AG20443 (cell line): ENCODE results near the gene VMAC.
"Not testable (repeated sequence)": the region's sequence is repeated elsewhere in the genome, so short reads cannot be mapped to it uniquely, and the experiment has no call there.

Source experiments
- DNase-seq: peaks from one replicate; pipeline ENCODE4 v3.0.0; 2012; ENCODE audit warnings: low spot score, mixed read lengths

The VMAC gene

DNA sequence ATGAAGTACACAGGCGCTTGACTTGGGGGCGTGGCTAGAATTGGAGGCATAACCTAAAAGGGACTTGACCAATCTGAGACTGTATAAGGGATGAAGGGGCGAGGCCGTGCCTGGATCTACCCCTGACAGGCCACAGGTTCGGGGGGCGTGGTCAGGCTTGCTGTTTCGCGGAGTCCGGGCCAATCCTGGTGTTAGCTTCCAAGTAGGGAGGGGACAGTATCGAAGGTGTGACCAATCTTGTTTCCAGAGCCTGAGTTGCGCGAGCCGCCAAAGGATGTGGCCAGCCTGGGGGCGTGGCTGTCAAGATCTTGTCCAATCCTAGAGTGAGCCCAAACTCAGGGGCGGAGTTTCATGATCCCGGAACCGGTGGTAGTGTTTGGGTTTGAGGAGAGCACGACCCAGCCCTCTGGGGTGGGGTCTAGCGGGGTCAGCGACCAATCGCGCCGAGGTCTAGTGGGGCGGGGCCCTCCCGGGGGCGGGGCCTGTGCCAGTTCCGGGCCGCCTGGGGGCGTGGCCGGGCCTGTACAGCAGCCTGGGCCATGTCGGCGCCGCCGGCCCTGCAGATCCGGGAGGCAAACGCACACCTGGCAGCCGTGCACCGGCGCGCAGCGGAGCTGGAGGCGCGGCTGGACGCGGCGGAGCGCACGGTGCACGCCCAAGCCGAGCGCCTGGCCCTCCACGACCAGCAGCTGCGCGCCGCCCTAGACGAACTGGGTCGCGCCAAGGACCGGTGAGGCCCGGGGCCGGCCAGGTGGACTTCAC lies at the start of gene VMAC:
Gene VMAC (plus strand): TSS at position 521 of the 762 bp plus-strand sequence. CDS start 19 bp downstream, at position 540.
- peak; percentile 99 for DNase-seq

GRCh38 chr19:5855151-5855550 lies 49.5 kb upstream of the VMAC start:
- peak; percentile 1 for DNase-seq

DNA sequence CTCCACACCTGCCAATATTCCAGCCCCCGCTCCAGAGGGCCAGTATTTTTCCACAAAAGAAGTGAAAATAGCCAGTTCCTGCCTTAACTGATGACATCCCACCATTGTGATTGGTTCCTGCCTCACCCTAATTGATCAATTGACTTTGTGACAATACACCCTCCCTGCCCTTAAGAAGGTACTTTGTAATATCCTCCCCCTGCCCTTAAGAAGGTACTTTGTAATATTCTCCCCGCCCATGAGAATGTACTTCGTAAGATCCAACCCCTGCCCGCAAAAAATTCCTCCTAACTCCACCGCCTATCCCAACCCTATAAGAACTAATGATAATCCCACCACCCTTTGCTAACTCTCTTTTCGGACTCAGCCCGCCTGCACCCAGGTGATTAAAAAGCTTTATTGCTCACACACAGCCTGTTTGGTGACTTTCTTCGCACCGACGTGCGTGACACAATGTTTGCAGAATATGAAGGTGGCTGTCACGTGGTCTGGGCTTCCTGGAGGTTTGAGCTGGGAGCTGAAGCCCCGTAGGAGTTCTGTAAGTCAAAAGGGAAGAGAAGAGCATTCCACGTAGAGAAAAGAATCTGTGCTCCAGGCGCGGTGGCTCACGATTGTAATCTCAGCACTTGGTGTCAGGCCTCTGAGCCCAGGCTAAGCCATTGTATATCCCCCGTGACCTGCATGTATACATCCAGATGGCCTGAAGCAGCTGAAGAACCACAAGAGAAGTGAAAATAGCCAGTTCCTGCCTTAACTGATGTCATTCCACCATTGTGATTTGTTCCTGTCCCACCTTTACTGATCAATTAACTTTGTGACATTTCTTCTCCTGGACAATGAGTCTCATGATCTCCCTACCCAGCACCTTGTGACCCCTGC lies 47.2 kb upstream of the VMAC start:
- no peak for DNase-seq

GRCh38 chr19:5863030-5863665 lies 41.5 kb upstream of the VMAC start:
- DNase-seq: no peak

DNA sequence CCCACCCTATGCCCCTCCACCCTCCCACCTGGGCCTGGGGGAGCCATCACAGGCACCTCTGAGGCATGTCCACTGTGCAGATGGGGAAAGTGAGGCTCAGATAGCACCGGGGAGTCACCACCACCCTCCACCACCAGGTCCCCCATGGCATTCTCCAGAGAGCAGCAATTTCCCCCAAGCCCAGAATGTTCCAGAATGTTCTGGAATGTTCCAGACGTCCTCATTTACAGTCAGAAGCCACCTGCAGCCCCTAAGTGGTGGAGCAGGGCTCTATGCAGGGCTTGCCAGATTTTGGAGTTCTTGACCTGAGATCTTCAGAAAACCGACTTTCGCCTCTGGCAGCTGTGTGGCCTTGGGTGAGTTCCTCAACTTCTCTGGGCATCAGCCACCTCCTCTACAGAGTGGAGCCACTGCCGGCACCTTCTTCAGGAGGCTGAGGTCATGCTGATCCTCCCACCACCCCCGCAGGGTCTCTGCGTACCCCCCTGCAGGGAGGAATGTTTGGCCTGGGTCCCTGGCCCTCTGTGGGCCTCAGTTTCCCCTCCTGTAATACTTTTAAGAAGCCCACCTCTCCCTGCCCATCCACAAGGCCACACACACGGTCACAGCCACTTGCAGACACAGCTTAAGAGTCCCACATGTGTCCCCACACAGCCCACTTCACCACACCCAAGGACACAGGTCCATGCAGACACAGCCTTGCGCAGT lies 40.5 kb upstream of the VMAC start:
- DNase-seq: no peak

DNA sequence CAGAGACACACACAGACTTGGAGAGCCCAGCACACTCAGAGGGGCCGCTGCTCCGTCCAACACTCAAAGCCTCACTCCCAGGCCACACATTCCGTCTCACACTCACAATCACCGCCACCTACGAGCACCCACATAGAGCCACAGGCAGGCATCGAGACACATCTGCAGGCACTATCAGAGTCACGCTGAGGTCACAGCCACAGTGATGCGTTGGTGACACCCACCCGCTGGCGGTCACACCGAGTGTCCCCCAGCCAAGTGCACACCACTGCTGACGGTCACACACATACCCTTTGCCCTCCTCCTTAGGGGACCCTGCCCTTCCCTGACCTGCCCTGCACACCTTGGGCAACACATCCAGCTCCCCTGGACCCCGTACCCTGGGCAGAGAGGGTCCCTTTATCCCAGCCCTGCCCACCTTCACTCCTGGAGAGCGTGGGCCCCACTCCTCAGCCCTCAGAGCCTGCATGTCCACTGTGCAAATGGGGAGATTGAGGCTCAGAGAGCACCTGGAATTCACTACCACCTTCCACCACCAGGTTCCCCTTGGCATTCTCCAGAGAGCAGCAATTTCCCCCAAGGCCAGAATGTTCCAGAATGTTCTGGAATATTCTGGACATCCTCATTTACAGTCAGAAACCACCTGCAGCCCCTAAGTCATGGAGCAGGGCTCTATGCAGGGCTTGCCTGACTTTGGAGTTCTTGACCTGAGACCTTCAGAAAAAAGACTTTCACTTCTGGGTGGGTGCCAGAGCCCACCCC lies 39.8 kb upstream of the VMAC start:
- DNase-seq: peak; percentile 11

GRCh38 chr19:5865772-5866171 lies 38.9 kb upstream of the VMAC start:
- no peak for DNase-seq

- no peak for DNase-seq
Observed at GRCh38 chr19:5867201-5868136, 37.2 kb upstream of the VMAC start.

DNA sequence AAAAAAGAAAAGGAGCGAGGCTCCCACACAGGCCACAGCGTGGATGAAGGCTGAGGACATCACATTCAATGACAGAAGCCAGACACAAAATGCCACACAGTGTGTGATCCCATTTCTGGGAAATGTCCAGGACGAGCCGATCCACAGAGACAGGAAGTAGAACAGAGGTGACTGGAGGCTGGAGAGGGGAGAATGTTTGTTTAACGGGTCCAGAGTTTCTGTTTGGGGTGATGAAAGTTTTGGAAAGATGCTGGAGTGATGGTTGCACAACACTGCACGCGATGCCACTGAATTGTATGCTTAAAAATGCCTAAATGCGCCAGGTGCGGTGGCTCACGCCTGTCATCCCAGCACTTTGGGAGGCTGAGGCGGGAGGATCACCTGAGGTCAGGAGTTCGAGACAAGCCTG lies 33.7 kb upstream of the VMAC start:
- DNase-seq: no peak

DNA sequence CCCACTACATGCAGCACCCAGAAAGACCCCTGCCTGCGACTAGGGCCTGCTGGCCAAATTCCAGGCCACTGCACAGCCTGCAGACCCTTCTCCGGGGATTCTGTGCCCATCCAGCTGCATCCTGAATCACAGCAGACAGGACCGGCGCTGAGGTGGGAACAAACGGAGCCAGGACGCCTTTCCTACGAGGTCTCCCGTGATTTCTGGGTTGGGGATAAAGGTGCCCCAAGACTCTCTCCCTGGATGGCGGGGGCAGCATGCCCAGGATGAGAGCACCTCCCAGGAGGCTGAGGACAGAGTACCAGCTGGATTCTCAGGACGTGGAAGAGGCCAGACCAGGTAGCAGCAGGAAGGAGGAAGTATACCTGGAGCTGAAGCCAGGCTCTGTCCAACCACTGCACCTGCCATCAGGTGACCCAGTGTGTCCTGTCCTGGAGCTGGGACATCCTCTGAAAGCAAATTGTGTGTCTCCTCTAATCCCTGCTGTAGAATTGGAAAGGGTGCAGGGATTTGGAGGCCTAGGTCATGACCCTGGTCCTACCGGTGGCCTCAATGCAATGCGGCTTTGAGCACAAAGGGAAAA lies 31.0 kb upstream of the VMAC start:
- no peak for DNase-seq

DNA sequence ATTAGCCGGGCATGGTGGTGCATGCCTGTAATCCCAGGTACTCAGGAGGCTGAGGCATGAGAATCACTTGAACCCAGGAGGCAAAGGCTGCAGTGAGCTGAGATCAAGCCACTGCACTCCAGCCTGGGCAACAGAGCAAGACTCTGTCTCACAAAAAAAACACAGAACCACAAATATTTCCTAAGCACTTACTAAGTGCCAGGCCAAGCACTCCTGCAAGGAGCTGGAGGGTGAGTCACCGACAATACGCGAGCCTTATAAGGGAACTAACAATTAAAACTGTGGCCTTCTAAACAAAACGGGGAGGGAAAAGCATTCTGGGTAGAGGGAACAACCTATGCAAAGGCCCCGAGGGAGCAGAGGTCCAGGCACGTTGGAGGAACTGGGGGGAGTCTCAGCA lies 30.2 kb upstream of the VMAC start:
- peak; percentile 70 for DNase-seq

DNA sequence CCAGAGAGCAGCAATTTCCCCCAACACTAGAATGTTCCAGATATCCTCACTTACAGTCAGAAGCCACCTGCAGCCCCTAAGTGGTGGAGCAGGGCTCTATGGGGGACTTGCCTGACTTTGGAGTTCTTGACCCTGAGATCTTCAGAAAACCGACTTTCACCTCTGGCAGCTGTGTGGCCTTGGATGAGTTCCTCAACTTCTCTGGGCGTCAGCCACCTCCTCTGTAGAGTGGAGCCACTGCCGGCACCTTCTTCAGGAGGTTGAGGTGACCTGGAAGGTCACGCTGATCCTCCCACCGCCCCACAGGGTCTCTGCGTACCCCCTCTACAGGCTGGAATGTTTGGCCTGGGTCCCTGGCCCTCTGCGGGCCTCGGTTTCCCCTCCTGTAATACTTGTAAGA lies 27.2 kb upstream of the VMAC start:
- DNase-seq: no peak

- no peak for DNase-seq
Observed at GRCh38 chr19:5877882-5878281, 26.8 kb upstream of the VMAC start.

DNA sequence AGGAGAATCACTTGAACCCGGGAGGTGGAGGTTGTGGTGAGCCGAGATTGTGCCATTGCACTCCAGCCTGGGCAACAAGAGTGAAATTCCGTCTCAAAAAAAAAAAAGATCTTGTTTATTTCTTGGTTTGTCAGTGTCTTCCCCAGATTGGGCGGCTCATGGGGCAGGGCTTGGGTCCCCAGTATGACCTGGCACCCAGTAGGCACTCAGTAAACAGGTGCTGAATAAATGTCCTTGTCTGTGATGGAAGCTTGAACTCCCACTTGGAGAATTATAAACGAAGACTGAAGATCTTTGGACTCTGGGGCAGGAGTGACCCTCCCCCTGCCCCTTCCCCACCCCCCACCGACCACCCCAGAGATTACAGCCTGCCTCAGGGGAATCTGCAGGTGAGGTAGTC lies 24.5 kb upstream of the VMAC start:
- DNase-seq: no peak

DNA sequence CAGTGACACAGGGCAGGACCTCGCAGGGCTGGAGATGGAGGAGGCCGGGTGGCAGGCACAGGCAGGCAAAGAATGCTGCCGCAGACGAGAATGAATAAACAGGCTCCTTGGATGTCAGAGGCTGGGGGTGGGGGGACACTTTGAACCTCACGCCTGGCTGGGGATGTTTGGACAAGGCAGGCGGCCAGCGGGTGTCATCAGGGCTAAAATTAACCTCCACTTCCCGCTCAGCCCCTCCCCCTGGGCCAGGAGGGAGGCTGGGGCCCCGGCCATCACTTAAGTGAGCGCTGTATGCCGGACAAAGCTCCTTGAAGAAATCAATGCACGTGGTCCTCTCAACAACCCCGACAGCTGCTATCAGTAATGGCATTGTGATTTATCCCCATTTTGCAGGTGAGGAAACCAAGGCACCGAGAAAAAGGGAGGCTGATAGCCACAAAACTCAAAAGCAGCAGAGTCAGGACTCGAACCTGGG lies 24.0 kb upstream of the VMAC start:
- peak; percentile 85 for DNase-seq

GRCh38 chr19:5881543-5882299 lies 23.0 kb upstream of the VMAC start:
- DNase-seq: no peak

- DNase-seq: no peak
Observed at GRCh38 chr19:5882421-5882968, 22.2 kb upstream of the VMAC start.

DNA sequence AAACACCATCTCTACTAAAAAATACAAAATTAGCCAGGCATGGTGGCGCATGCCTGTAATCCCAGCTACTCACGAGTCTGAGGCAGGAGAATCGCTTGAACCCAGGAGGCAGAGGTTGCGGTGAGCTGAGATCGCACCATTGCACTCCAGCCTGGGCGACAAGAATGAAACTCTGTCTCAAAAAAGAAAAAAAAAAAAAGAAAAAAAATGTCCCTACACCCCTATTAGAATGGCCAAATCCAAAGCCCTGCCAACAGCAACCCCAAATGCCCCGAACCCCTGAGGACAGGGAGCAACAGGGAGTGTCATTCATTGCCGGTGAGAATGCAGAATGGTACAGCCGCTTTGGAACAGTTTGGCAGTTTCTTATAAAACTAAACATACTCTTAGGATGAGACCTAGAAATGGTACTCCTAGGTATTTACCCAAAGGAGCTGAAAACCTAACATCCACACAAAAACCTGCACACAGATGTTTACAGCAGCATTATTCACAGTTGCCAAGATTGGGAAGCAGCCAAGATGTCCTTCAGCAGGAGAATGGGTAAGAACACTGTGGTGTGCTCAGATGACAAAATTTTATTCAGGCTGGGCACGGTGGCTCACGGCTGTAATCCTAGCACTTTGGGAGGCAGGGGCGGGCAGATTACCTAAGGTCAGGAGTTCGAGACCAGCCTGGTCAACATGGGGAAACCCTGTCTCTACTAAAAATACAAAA lies 21.4 kb upstream of the VMAC start:
- DNase-seq: not testable (repeated sequence)
